HCT116 (cell line): ENCODE results near the gene LTBP1. TPM values are rescaled to one million over a fixed set of nuclear protein-coding genes. Genes with fewer than 3 reads are reported as not detected.

Experiments
- ATAC-seq: fragments of 200-7000 bp; cut with Tn5 transposase; 2 replicates; pipeline ENCODE4 v1.9.1; 2020; ENCODE audit warnings: mild to moderate bottlenecking, moderate library complexity
- BruUV-seq: library from RNA; stranded (reverse); fragments of 400-500 nt; replicated peaks from 2 replicates; lab custom pipeline; 2021; lab: Mats Ljungman, UMichigan
- CTCF ChIA-PET: fragments of 300-600 bp; sonication (Branson Sonifier 250); formaldehyde crosslinking; loops from one replicate; lab custom pipeline; 2021; ENCODE audit warnings: antibody characterized with exemption; lab: Charles Lee
- POLR2A ChIA-PET: fragments of 300-600, 350-600 bp; sonication (Branson Sonifier 250); formaldehyde crosslinking; loops from one replicate; lab custom pipeline; 2021; ENCODE audit warnings: antibody characterized with exemption; lab: Charles Lee
- RAD21 ChIA-PET, 2 experiments: fragments of 300-600 bp; sonication (Branson Sonifier 250); formaldehyde crosslinking; loops; one replicate each; lab custom pipeline; 2023; ENCODE audit warnings: low total read pairs in 2 of 2; ENCODE audit not compliant: uncharacterized antibody in 2 of 2, unreplicated experiment in 2 of 2, low non-redundant PET in 1 of 2; lab: Charles Lee
- DNase-seq: peaks from one replicate; pipeline ENCODE4 v3.0.0-alpha.2; 2010; ENCODE audit warnings: low read depth, low spot score
- H2AFZ ChIP-seq: fragments of 200-600 bp; shearing (Covaris generic), sonication (generic); 2 replicates; pipeline ENCODE4 v1.6.1; 2017; ENCODE audit warnings: low read depth, mixed run types, mixed read lengths, antibody characterized with exemption, low read length; ENCODE audit not compliant: poor library complexity, severe bottlenecking
- H3K27ac ChIP-seq: 2 replicates; pipeline ENCODE4 v1.5.1; 2012; ENCODE audit warnings: low read depth, low read length
- H3K27me3 ChIP-seq: fragments of 200-600 bp; sonication (generic); 2 replicates; pipeline ENCODE4 v1.6.1; 2016; ENCODE audit warnings: mixed run types, low read length, mixed read lengths; ENCODE audit not compliant: insufficient read depth
- H3K36me3 ChIP-seq, 2 experiments: fragments of 200-500 bp in 1 of 2; fragments of 200-600 bp in 1 of 2; sonication (Bioruptor generic) in 1 of 2; sonication (generic) in 1 of 2; 2 replicates each; pipeline versions ENCODE4 v1.5.1 to v1.6.1; 2014 to 2016; ENCODE audit warnings: low read length in 2 of 2, inconsistent platforms in 1 of 2, mixed read lengths in 1 of 2, mixed run types in 1 of 2; ENCODE audit not compliant: insufficient read depth in 2 of 2, control insufficient read depth in 1 of 2
- H3K4me1 ChIP-seq, 2 experiments: fragments of 200-600 bp in 1 of 2; sonication (generic) in 1 of 2; 2 replicates each; pipeline versions ENCODE4 v1.5.1 to v1.6.1; 2012 to 2017; ENCODE audit warnings: low read length in 2 of 2, inconsistent platforms in 1 of 2, mild to moderate bottlenecking in 1 of 2, mixed read lengths in 1 of 2, mixed run types in 1 of 2, moderate library complexity in 1 of 2; ENCODE audit not compliant: insufficient read depth in 2 of 2, control insufficient read depth in 1 of 2
- H3K4me2 ChIP-seq: fragments of 200-600 bp; sonication (generic); 2 replicates; pipeline ENCODE4 v1.6.1; 2017; ENCODE audit warnings: mixed run types, low read length, mixed read lengths
- H3K4me3 ChIP-seq, 2 experiments: fragments of 200-600 bp in 1 of 2; sonication (generic) in 1 of 2; replicated peaks in 1 of 2; 2 replicates each; pipeline ENCODE4 v1.5.1; 2011 to 2016; ENCODE audit warnings: low read length in 2 of 2, control low read depth in 1 of 2, low read depth in 1 of 2, mild to moderate bottlenecking in 1 of 2, mixed read lengths in 1 of 2, mixed run types in 1 of 2
- H3K79me2 ChIP-seq: fragments of 200-600 bp; sonication (generic); 2 replicates; pipeline ENCODE4 v1.6.1; 2017; ENCODE audit warnings: mild to moderate bottlenecking, mixed run types, low read length, moderate library complexity, mixed read lengths; ENCODE audit not compliant: insufficient read depth
- H3K9ac ChIP-seq: fragments of 200-600 bp; sonication (generic); 2 replicates; pipeline ENCODE4 v1.6.1; 2016; ENCODE audit warnings: low read length, mixed read lengths
- H3K9me2 ChIP-seq: fragments of 200-600 bp; sonication (generic), shearing (Covaris generic); 2 replicates; pipeline ENCODE4 v1.6.1; 2017; ENCODE audit warnings: mixed run types, mild to moderate bottlenecking, moderate library complexity; ENCODE audit not compliant: insufficient read depth
- H3K9me3 ChIP-seq, 2 experiments: fragments of 200-500 bp in 1 of 2; fragments of 200-600 bp in 1 of 2; sonication (Bioruptor generic) in 1 of 2; sonication (generic) in 1 of 2; 2 replicates each; pipeline ENCODE4 v1.6.1; 2014 to 2017; ENCODE audit warnings: low read length in 2 of 2, mixed read lengths in 2 of 2, inconsistent platforms in 1 of 2, low read depth in 1 of 2, mild to moderate bottlenecking in 1 of 2, mixed run types in 1 of 2, moderate library complexity in 1 of 2; ENCODE audit not compliant: control insufficient read depth in 1 of 2, insufficient read depth in 1 of 2
- H4K20me1 ChIP-seq: fragments of 200-600 bp; sonication (generic), shearing (Covaris generic); 2 replicates; pipeline ENCODE4 v1.6.1; 2017; ENCODE audit warnings: mixed run types, mild to moderate bottlenecking, moderate library complexity; ENCODE audit not compliant: insufficient read depth
- ATF3 ChIP-seq: IDR thresholded peaks from 2 replicates; pipeline ENCODE4 v1.6.1; 2012
- CBX3 ChIP-seq: IDR thresholded peaks from 2 replicates; pipeline ENCODE4 v1.6.1; 2012; ENCODE audit warnings: low read depth
- CTCF ChIP-seq, 3 experiments: fragments of 200-600 bp in 1 of 3; sonication (generic) in 1 of 3; IDR thresholded peaks in 2 of 3; conservative IDR thresholded peaks in 1 of 3; 2 replicates each; pipeline ENCODE4 v1.5.1; 2012 to 2017; ENCODE audit warnings: low read depth in 2 of 3, low read length in 2 of 3, antibody characterized with exemption in 1 of 3, borderline replicate concordance in 1 of 3, control low read depth in 1 of 3, mild to moderate bottlenecking in 1 of 3, mixed read lengths in 1 of 3, mixed run types in 1 of 3, moderate library complexity in 1 of 3; ENCODE audit not compliant: insufficient read depth in 1 of 3
- EGR1 ChIP-seq: IDR thresholded peaks from 2 replicates; pipeline ENCODE4 v1.6.1; 2012; ENCODE audit warnings: low read depth
- ELF1 ChIP-seq: IDR thresholded peaks from 2 replicates; pipeline ENCODE4 v1.6.1; 2012; ENCODE audit warnings: low read depth, borderline replicate concordance
- MAX ChIP-seq: IDR thresholded peaks from 2 replicates; pipeline ENCODE4 v1.6.1; 2012
- POLR2A ChIP-seq: IDR thresholded peaks from 2 replicates; pipeline ENCODE4 v1.7.0; 2011; ENCODE audit warnings: borderline replicate concordance; ENCODE audit not compliant: insufficient read depth, insufficient read length; ENCODE audit errors: extremely low read depth
- POLR2AphosphoS5 ChIP-seq: IDR thresholded peaks from 2 replicates; pipeline ENCODE4 v1.6.1; 2011; ENCODE audit warnings: mild to moderate bottlenecking, low read depth, low read length, moderate library complexity
- RAD21 ChIP-seq: IDR thresholded peaks from 2 replicates; pipeline ENCODE4 v1.6.1; 2012; ENCODE audit warnings: low read depth, mild to moderate bottlenecking
- REST ChIP-seq: IDR thresholded peaks from 2 replicates; pipeline ENCODE4 v1.6.1; 2012; ENCODE audit warnings: low read depth
- SP1 ChIP-seq: IDR thresholded peaks from 2 replicates; pipeline ENCODE4 v1.6.1; 2012; ENCODE audit warnings: low read depth
- TCF7L2 ChIP-seq: IDR thresholded peaks from 2 replicates; pipeline ENCODE4 v1.7.0; 2011; ENCODE audit warnings: borderline replicate concordance, inconsistent platforms; ENCODE audit not compliant: insufficient read depth, insufficient read length; ENCODE audit errors: extremely low read depth
- ZNF274 ChIP-seq: fragments of 200-500 bp; sonication (Bioruptor generic); IDR thresholded peaks from 2 replicates; pipeline ENCODE4 v1.6.1; 2014; ENCODE audit warnings: mild to moderate bottlenecking, low read depth, low read length, inconsistent platforms
- intact Hi-C: fragments of 100-400 bp; cut with micrococcal nuclease; formaldehyde crosslinking; loops from 2 replicates; pipeline ENCODE4 v1.10.0; 2022
- total RNA-seq: library from RNA; stranded (reverse); gene quantifications from one replicate; pipeline ENCODE4 v1.2.1, GENCODE V29; 2021; ENCODE audit not compliant: unreplicated experiment

The LTBP1 gene
- total RNA-seq, 1 experiment from 2014 or later: 5.1 TPM

- ChIA-PET POLR2A (no interaction called here), RAD21 (no interaction called here)
- Histone ChIP-seq H3K4me1 (no peaks in the 10 kb centered on the region), H4K20me1 (no peaks in the 10 kb centered on the region), H3K4me2 (no peak overlapping the region), H3K9me3 (peaks cover 3 to 4% of the 10 kb centered on the region in 2 experiments; a peak in 1 of 4 replicates), H3K36me3 (no peaks in the 10 kb centered on the region)
- no peak for DNase-seq
- no TSS peak for BruUV-seq
- TF ChIP-seq MAX (no peak), RAD21 (no peak), EGR1 (no peak), ZNF274 (no peak), TCF7L2 (no peak), CBX3 (no peak), REST (no peak), POLR2AphosphoS5 (no peak), POLR2A (no peak), ELF1 (no peak), CTCF (IDR thresholded peaks at IDR 0.05 in 2 of 3, conservative IDR thresholded peaks at IDR 0.05 in 1 of 3; ENCODE audit: borderline replicate concordance in 1 of 3, insufficient read depth in 1 of 3, low read depth in 2 of 3, low read length in 2 of 3) (no peak), ATF3 (no peak), SP1 (no peak)
- TF ChIP-seq, all 23 proteins: peak for 0
- ATAC-seq: no peak
- intact Hi-C loops: loop anchor here (2.0 kb wide), 1 partner anchor 171 kb away; no protein-coding TSS in a partner anchor
- Histone ChIP-seq H2AFZ (no peak overlapping the region), H3K9ac (no peak overlapping the region), H3K79me2 (no peaks in the 10 kb centered on the region), H3K27ac (no peak overlapping the region), H3K27me3 (no peaks in the 10 kb centered on the region), H3K9me2 (no peaks in the 10 kb centered on the region), H3K4me3 (no peak overlapping the region)
- CTCF ChIA-PET: interaction anchor here (1.6 to 2.2 kb wide), 3 partner anchors 16 to 171 kb away, joined by 10 to 25 read pairs (median 18); no protein-coding TSS in a partner anchor
These were observed 465.0 kb downstream of the LTBP1 start for GRCh38 chr2:33411765-33412164.
